OCI-LY7 (cell line): ENCODE data around the gene COPE.

Source experiments
- EZH2phosphoT487 ChIP-seq: fragments of 200-600 bp; sonication (generic); IDR thresholded peaks from 2 replicates; pipeline ENCODE4 v1.6.1; 2018; ENCODE audit warnings: low read depth, borderline replicate concordance, mild to moderate bottlenecking, mixed run types, antibody characterized with exemption, low read length, moderate library complexity, mixed read lengths
- TF ChIP-seq, protein P1 (sequence below): fragments of 200-600 bp; sonication (generic); conservative IDR thresholded peaks from 2 replicates; pipeline ENCODE4 v1.5.1; 2014; ENCODE audit warnings: mild to moderate bottlenecking, antibody characterized with exemption, low read length, moderate library complexity, mixed read lengths

DNA sequence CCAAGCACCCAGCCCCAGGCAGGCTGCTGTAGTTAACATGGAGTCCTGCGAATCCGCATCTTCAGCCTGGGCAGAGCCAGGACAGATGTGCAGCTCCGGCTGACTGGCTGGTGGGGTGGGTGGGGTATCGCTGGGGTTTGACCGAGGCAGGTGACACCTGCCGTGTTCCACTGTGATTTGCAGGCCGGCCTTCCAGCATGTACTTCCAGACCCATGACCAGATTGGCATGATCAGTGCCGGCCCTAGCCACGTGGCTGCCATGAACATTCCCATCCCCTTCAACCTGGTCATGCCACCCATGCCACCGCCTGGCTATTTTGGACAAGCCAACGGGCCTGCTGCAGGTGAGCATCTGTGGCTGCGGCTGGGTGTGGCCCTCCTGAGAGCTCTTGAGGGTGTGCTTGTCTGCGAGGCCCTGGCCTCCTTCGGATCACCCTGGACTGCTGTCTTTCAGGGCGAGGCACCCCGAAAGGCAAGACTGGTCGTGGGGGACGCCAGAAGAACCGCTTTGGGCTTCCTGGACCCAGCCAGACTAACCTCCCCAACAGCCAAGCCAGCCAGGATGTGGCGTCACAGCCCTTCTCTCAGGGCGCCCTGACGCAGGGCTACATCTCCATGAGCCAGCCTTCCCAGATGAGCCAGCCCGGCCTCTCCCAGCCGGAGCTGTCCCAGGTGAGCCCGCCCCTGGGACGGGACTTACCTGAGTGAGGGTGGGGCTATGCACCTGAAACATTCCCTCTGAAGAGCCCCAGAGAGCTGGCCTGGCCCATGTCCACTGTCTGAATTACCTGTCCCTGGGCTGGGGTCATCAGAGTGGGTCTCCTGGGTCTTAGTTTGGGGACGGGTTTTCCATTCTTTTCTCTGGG, 53.8 kb downstream of the COPE start:
- TF ChIP-seq, protein P1, sequence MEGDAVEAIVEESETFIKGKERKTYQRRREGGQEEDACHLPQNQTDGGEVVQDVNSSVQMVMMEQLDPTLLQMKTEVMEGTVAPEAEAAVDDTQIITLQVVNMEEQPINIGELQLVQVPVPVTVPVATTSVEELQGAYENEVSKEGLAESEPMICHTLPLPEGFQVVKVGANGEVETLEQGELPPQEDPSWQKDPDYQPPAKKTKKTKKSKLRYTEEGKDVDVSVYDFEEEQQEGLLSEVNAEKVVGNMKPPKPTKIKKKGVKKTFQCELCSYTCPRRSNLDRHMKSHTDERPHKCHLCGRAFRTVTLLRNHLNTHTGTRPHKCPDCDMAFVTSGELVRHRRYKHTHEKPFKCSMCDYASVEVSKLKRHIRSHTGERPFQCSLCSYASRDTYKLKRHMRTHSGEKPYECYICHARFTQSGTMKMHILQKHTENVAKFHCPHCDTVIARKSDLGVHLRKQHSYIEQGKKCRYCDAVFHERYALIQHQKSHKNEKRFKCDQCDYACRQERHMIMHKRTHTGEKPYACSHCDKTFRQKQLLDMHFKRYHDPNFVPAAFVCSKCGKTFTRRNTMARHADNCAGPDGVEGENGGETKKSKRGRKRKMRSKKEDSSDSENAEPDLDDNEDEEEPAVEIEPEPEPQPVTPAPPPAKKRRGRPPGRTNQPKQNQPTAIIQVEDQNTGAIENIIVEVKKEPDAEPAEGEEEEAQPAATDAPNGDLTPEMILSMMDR = no peak
- no peak for TF ChIP-seq EZH2phosphoT487
